Dermis microvascular lymphatic vessel endothelial cell (primary cell): Measurements from ENCODE around the gene MRPL32. TPM values are rescaled to one million over a fixed set of nuclear protein-coding genes. Genes with fewer than 3 reads are reported as not detected.
A peak's percentile ranks its signal among the peaks of the same experiment; 100 is the strongest.

ENCODE experiments used
- DNase-seq, 2 donors: peaks; one replicate each; pipeline versions ENCODE4 v3.0.0 to v3.0.0-alpha.2; 2010; ENCODE audit warnings: low read depth in 2 of 2
- total RNA-seq: library from RNA; depleted of rRNA; stranded (reverse); fragments of >200 nt; gene quantifications from 2 replicates; pipeline ENCODE4 v1.2.1, GENCODE V29; 2014

Gene MRPL32
- total RNA-seq, 1 donor from 2014 or later: 59.6 TPM

DNA sequence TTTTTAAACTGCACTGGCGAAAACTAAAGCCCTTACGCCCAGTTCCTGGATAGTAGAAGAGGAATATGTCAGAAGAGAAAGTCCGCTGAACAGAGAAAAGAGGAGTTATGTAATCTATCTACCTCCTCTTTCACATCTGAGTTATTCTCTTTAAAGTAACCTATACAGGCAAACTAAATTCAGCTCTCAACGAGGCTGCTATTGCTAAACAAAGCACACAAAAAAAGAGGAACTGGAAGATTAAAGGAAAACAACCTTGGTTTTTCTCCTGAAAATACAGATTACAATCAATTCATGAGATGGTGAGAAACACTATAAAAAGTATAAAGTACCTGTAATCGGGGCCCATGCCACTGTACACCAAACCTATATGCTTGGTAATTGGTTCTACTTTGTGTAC lies 6.0 kb upstream of the MRPL32 start:
- no peak for DNase-seq

DNA sequence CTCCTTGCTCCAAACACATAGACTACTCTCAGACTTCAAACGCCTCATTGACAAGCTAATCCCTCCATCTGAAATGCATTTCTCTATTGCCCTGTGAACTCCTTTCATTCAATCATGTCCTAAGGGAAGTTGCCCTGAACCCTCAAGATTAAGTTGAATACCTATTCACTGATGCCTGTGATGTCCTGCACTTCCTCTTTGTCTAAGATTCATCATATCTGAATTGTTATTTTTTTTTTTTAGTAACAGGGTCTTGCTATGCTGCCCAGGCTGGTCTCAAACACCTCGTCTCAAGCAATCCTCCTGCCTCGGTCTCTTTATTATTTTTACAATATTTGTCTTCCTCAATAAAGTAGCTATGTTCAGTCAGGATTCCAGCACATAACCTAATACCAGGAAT lies 3.4 kb upstream of the MRPL32 start:
- DNase-seq: no peak

DNA sequence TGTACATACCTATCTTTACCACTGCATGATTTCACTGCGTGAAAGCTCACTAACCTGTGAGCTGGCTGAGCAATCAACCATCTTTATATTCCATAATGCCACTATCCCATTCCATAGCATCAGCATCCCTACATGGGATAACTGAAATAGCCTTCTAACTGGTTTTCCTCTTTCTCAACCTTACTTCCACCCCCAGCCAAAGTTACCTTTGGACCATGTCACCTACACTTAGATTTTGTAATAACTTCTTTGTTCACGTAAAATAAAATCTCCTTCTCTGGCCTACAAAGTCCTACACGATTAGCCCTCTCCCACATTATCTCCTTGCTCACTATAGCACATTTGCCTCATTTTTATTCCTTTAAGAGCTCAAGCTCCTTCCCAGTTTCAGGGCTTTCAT lies 2.7 kb upstream of the MRPL32 start:
- DNase-seq: no peak

DNA sequence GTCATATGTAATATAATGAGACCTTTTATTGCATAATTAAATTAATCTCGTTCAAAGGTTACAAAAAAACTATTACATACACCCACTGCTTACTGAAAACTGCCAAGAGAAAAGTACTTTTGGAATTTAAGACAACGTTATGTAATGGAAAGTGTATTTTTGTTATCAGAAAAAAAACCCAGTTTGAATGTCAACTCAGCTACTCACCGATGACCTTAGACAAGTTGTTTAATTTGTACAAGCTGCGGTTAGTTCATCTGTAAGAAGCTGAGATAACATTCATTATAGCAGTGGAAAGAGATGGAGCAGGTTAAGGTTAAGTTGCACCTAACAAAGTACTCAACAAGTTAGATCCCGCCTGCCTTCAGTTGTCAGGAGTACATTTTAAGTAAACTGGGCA lies 1.3 kb upstream of the MRPL32 start:
- no peak for DNase-seq

DNA sequence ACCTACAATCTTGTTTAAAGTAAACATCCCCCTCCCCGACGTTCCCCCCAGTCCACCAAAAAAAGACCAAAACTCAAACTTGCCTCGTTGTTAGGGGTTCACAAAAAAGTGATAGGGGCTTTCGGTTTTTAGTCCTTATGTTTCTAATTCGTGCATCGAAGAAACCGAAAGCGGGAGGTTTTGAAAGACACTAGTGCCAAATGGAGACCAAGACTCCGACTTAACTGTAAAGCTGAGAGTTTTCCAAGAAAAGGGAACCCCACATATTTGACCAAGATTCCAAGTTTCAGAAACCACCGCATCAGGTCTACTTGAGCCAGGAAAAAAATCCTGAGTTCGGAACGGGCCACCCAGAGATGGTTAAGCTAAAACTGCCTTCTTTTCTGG lies 736 bp upstream of the MRPL32 start:
- no peak for DNase-seq

DNA sequence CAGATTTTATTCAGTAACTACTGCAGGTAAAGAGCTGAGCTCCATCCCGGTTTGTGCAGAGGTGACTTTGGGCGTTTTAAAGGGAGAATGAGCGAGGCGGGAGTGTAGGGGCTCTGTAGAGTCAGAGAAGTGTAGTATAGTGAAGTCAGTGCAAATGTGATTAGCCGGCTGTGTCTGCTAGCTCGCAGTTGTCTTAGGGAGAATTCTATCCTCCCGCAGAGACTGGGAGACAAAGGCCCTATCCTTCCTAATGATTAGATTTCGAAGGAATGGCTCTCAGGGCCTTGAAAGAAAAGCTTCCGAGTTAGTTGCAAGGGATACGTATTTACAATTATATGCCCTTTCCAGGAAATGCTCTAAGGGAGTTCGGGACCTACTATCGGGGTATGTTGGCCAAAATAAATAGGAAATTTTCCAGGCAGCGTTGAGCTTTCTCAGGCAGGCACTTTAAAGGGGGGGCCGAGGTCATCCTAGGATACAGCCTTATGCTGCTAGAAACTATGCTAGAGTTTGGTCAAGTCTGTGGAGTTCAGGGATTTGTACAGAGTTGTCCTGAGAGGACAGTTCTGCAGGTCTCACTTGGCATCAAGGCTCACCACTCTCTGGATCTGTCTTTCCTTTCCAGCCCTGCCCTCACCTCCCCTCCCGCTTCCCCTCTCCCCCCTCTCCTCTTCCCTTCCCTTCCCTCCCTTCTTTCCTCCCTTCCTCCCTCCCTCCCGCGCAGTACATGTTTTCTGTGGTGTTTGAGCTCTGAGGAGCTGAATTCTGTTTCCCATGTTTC lies 825 bp downstream of the MRPL32 start:
- peak in 1 of 2 donors; percentile 57 for DNase-seq

DNA sequence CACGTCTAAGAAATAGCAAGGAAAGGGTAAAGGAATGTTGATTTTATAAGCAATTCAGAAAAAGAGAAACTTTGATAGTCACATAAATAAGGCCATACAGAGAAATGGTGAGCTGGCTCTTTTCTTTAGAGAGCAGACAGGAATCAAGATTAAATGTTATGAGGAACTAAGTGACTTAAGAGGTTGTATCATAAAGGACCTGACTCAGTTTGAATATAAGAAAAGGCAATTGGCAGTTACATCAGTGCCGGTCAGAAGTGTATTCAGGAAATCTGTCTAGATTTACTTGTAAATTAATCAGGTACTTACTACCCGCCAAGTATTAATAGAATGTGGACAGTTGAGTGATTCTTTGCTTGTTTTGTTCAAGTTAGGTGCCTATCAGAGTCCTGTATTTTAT lies 2.1 kb downstream of the MRPL32 start:
- no peak for DNase-seq

DNA sequence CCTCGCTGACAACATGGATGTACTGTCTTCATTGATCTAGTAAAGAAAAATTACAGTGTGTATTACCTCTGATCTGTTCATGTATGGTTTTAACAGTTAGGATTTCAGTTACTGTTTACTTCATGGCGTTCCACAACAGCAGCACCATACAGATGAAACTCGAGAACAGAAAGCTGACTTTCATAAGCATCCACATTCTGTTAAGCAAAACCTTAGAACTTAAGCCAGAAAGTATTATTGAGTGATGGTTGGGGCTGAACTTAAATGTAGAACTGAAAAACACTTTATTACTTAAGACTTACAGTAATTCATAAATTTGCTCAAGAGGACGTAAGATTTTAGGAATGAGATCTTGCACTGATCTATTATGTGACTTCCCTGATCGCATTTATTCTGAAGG lies 3.7 kb downstream of the MRPL32 start:
- no peak for DNase-seq

DNA sequence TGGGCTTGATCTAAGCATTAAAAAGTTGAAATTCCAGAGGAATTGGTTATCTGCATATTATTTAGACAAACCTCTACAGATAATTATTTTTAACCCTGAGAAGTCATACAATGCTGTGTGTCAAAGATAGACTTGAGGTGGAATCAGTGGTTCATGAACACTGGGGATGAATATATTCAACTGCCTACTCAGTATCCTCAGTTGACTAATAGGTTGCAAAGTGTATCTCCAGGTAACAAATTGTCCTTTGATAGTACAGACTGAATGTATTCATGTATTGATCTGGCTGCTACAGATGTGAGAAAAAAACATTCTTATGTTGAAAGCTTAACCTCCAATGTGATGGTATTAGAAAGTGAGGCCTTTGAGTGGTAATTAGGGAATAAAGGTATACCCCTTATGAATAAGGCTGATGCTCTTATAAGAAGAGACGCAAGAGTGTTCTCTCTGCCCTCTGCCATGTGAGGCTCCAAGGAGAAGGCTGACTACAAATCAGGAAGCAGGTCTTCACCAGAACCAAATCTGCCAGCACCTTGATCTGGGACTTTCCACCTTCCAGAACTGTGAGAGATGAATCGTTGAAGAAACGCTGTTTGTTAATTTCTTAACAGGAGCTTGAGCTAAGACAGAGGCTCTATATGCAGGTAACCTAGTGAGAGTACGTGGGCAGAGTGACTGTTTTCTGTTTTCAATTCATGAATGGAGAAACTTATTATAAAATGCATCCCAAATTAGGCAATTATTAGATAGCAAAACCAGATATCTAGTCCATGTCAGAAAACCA lies 7.5 kb downstream of the MRPL32 start:
- DNase-seq: no peak

DNA sequence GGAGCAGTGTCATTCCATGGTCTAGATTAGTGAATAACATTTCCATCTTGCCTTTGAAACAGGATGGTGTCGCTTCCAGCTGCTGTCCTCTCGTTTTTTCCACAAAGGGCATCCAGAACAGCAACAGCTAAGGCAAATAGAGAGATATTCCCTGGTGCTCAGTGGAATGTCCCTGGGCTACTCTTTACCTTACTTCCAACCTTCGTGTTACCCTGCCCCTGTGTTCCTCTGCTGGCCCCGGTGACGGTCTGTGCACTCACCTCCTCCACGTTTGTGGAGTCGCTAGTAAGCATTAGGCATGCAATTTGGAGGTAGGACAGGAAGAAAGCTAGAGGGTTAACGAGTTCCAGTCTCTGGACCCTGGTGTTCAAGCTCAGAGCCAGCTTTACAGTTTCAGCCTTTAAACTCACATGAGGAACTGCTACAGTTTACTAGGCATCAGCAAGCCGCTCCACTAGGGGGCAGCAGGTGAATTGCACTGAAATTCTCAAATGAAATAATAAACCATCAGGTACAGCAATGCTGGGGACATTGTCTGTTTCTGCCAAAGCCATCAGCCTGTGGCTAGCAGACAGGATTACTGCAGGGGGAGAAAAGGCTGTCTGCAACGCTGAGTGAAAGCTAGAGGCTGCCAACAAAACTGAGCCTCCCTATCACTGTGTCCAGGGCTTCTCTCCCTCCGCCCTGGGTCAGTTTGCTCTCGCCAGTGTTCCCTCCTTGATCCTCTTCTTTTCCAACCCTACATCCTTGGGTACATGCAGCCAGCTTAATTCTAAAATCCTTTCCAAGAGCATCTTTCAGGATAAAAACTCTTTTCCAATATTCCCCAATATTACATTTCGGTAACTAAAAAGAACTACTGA lies 9.0 kb downstream of the MRPL32 start:
- DNase-seq: peak; percentile 48 to 76

DNA sequence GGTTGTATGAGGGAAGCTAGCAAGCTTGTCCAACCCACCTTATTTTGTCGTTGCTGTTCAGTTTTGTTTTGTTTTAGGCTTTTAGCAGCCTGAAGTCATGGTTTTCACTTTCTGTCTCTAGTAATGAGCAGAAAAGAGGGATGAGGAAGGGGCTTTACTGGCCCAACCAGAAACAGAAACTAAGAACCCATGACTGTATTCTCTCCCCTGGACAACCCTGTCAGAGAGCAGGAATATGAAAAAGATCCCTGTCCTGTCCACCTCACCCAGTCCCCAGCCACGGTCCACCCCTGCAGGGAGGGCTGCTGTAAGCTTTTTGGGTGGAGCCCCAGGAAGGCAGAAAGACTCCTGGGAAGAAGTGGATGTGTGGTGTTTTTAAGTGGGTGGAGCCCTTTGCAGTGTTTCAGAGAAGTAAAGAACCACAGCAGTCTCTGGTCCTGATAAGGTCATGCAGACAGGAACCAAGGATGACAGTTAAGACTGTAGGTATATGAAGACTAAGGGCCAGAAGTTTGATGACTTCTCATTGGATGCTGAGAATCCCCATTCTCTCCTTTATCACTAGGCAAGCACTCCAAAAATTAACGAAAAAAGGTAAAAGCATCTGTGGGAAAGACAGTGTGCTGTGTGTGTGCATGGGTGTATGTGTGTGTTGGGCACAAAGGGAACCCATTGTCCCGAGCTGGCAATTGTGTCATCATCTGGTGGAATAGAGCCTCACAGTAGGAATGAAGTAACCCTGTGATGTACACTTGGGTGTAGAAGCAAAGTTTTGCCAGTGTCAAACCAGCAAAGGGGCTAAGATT lies 13.8 kb downstream of the MRPL32 start:
- no peak for DNase-seq

DNA sequence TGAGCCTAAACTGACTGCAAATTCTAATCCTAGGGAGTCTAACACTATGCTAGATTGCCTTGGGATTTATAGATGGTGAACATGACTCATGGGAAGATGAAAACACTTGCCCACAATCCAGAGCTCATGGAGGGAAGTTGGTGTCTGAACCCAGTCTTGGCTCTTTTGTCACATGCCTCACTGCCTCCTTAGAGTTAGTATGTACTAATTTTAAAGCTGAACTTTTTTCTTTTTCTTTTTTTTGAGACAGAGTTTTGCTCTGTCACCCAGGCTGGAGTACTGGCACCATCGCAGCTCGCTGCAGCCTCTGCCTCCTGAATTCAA lies 14.4 kb downstream of the MRPL32 start:
- no peak for DNase-seq

DNA sequence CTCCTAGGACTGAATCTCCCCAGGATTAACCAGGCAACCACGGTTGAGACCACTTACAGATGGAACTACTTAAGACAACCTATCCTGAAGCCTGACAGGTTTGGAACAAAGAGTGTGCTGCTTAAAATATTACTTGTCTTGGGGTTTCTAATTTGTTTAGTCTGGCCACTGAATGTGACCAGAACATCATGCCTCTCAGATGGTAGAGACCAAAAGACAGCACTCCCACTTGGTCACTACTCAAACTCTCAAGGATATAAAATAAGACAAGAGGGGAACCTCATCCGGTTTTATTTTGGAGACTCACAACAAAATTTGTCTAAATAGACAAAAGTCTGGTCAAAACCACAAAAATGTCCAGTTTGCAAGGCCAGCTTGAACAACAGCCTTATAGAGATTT lies 15.3 kb downstream of the MRPL32 start:
- no peak for DNase-seq

DNA sequence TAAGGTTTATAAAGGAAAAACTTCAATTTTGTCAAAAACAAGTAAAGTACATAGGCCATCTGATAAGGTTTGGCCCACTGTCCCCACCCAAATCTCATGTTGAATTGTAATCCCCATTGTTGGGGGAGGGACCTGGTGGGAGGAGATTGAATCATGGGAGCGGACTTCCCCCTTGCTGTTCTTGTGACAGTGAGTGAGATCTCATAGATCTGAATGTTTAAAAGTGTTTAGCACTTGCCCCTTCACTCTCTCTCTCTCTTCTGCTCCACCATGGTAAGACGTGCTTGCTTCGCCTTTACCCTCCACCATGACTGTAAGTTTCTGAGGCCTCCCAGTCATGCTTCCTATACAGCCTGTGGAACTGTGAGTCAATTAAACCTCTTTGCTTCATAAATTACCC lies 18.2 kb downstream of the MRPL32 start:
- DNase-seq: no peak

DNA sequence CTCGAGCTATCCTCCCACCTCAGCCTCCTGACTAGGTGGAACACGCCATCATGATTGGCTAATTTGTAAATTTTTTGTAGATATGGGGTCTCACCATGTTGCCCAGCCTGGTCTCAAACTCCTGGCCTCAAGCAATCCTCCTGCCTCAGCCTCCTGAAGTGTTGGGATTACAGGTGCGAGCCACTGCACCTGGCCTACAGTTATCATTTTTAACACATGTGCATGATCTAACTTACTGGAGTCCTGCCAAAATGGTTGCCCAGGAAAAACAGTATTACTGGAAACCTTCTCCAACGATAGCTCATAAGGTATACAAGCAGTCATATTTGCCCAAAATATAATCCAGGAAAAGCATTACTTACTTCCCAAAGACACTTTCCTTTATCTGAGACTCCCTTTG lies 20.2 kb downstream of the MRPL32 start:
- no peak for DNase-seq

DNA sequence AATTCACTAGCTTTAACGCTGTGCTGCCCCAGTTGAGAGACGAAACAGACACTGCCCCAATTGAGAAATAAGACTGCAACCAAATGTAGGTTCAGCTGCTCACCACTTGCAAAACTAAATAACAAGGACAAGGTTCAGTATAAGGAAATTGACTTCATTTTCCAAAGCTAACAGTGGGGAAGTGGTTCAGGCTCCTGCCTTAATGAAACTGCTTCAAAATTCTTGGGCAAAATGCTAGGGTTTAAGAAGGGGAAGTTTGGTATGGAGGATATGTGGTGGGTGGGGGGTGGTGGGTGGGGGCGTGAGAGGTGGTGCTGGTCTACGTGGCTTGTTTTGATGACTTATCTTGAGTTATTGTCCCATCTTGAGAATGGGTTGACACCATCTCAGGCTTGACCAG lies 21.8 kb downstream of the MRPL32 start:
- DNase-seq: no peak

DNA sequence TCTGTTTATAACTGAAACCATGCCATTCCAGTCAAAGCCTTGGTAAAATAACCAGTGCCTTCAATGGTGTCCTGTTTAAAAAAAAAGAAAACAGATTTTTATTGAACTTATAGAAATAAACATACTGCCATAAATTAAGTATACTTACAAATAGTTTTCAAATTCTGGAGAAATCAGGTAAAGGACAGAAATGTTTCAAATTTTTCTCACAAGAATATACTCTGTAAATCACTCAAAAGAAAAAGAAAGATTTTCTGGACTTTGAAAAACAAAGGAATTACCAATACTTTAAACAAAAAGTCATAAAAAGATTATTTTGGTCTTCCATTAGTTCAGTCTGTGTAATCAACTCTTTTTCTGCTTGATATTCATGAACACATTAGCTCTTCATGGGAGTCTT lies 23.9 kb downstream of the MRPL32 start:
- no peak for DNase-seq

DNA sequence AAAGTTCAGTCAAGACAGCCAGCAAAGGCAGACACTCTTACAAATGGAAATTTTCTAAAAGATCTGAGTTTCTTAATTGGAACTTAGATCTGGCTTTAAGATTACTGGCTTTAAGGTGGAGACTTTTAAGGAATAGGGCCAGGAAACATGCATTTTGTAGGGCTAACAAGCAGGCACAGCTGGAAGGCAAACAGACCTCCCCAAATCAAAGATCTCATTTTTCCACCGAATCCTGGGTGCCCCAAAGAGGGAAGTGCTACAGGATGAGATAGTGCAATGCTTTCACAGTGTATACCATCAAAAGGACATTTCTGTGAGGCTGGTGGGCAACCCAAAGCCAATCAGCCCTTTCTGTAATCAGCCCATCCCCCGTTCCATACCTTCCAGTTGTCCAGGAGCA lies 27.4 kb downstream of the MRPL32 start:
- no peak for DNase-seq

DNA sequence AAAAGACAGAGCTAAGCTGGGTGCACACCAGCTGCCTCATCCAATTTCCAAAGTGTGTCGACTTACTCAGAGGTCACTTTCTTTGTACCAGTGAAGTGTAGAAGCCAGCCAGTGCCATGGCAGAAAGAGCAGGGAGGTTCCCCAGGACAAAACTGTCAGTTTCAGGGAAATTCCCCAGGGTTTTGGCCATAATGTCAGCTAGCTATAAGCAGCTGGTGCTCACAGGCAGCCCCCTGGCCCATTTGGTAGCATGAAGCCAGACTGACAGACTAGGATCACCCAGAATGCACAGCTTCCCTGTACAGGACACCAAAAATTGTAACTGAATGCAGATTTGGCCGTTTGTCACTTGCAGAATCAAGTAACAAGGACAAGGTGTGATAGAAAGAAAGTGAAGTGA lies 28.6 kb downstream of the MRPL32 start:
- no peak for DNase-seq

DNA sequence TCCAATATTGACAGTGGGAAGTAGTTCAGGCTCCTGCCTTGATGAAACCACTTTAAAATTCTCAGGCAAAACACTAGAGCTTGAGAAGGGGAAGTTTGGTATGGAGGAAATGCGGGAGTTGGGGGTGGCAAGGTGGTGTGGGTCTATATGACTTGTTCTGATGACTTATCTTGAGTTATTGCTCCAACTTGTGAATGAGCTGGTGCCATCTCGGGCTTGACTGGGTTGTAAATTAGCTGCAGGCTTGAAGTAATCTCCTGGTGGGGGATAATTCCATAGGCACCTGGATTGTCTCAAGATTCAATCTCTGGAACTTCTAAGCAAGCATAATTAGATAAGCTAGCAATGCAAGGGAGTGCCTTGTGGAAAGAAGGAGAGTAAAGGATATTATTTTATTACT lies 29.0 kb downstream of the MRPL32 start:
- DNase-seq: no peak

DNA sequence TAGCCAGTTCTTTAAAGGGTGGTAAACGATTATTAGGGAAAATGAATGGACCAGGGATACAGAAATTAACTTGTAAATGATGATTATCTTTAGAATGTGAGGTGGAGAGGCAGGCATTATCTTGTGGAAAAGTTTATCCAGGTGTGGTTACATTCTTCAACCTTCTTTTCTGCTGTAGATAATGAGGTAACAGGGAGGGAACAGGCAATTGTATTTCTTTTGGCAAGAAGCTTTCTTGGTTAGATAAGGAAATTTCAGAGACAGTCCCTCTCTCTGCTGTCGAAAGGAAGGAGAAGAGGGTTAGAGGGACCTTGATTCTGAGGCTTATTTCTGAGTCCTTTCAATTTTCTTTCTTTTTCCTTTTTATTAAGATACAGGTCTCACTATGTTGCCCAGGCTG lies 32.1 kb downstream of the MRPL32 start:
- DNase-seq: no peak
